ENCODE results near the gene TANK. TPM values are rescaled to one million over a fixed set of nuclear protein-coding genes. Genes with fewer than 3 reads are reported as not detected.

The TANK gene
- total and polyA plus RNA-seq, 2 donors (not counting 3 experiments of a cell fraction or from before 2014, with no cell fraction given) = 33.3 to 83.2 TPM

DNA sequence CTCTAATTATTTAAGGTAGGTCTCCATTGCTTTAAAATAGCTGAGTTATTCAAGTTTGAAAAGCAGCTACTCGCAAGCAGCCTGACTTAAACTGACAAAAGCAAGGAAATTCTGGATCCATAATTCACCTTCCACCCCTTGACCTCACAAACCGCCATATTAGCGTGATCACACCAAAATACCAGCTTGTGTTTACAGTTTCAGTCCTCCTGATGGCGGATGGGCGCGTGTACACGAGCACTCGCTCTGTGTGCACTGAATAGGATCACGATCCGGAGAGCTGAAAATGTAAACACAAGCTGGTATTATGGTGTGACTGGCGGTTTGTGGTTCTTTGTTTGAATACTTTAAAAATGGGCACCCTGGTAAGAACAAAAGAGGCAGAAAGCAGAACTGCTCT lies 105.6 kb downstream of the TANK start:
- H4K20me1 ChIP-seq (replicated peaks; ENCODE audit: control insufficient read depth, extremely low read depth, insufficient read depth, low read length) = no peaks in the 10 kb centered on the region
- TF ChIP-seq POLR2A (IDR thresholded peaks at IDR 0.05; ENCODE audit: low read depth, low read length) (no peak), FOS (IDR thresholded peaks at IDR 0.05; ENCODE audit: borderline replicate concordance, insufficient read depth, low read length) (no peak), JUN (IDR thresholded peaks at IDR 0.05; ENCODE audit: borderline replicate concordance, insufficient read depth, insufficient read length, low read depth) (no peak), EZH2 (IDR thresholded peaks at IDR 0.05; ENCODE audit: borderline replicate concordance, low read depth, low read length, severe bottlenecking) (no peak), MYC (IDR thresholded peaks at IDR 0.05; ENCODE audit: low read depth, low read length) (no peak), POLR2AphosphoS5 (IDR thresholded peaks at IDR 0.05; ENCODE audit: insufficient read depth, low read depth, low read length) (no peak)
- TF ChIP-seq, protein P1, sequence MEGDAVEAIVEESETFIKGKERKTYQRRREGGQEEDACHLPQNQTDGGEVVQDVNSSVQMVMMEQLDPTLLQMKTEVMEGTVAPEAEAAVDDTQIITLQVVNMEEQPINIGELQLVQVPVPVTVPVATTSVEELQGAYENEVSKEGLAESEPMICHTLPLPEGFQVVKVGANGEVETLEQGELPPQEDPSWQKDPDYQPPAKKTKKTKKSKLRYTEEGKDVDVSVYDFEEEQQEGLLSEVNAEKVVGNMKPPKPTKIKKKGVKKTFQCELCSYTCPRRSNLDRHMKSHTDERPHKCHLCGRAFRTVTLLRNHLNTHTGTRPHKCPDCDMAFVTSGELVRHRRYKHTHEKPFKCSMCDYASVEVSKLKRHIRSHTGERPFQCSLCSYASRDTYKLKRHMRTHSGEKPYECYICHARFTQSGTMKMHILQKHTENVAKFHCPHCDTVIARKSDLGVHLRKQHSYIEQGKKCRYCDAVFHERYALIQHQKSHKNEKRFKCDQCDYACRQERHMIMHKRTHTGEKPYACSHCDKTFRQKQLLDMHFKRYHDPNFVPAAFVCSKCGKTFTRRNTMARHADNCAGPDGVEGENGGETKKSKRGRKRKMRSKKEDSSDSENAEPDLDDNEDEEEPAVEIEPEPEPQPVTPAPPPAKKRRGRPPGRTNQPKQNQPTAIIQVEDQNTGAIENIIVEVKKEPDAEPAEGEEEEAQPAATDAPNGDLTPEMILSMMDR (IDR thresholded peaks at IDR 0.05; ENCODE audit: extremely low read depth in 1 of 2, insufficient read depth in 1 of 2, low read depth in 1 of 2, low read length in 2 of 2) = no peak
- TF ChIP-seq, protein P2, sequence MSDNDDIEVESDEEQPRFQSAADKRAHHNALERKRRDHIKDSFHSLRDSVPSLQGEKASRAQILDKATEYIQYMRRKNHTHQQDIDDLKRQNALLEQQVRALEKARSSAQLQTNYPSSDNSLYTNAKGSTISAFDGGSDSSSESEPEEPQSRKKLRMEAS (IDR thresholded peaks at IDR 0.05; ENCODE audit: insufficient read depth, insufficient read length) = no peak
- no peak overlapping the region for H3K9ac ChIP-seq (replicated peaks; ENCODE audit: extremely low read depth, insufficient read depth, low read length)
- ChIA-PET CTCF (interaction anchor here (0.8 to 2.8 kb wide), 5 partner anchors 8 to 202 kb away, joined by 3 to 17 read pairs (median 5); no protein-coding TSS in a partner anchor), POLR2A (no interaction called here)
- H3K27me3 ChIP-seq (ENCODE audit: control insufficient read depth in 2 of 2, insufficient read depth in 2 of 2, low read length in 2 of 2) = no peaks in the 10 kb centered on the region
- H3K27ac ChIP-seq (ENCODE audit: insufficient read depth, low read depth, low read length) = no peak overlapping the region
- intact Hi-C loops (cut with micrococcal nuclease) = no loop called here
- FAIRE-seq (no peak), DNase-seq (ENCODE audit: low read depth, low spot score) (no peak)
- no peaks in the 10 kb centered on the region for H3K36me3 ChIP-seq (ENCODE audit: control insufficient read depth in 2 of 2, extremely low read depth in 1 of 2, insufficient read depth in 2 of 2, low read length in 2 of 2)
- H3K79me2 ChIP-seq (ENCODE audit: control insufficient read depth, insufficient read depth, low read length) = no peaks in the 10 kb centered on the region
- no peaks in the 10 kb centered on the region for H3K9me3 ChIP-seq (replicated peaks; ENCODE audit: control insufficient read depth, insufficient read depth, low read length)
- no TSS peak for BruUV-seq (replicated peaks)
- dilution Hi-C loops (cut with MboI; ENCODE audit: extremely low pct_ligation_motif_present, low sequenced_read_pairs) = no loop called here
- no peak overlapping the region for H3K4me2 ChIP-seq (ENCODE audit: insufficient read depth, low read length)
- no peaks in the 10 kb centered on the region for H3K9me1 ChIP-seq (replicated peaks; ENCODE audit: control insufficient read depth, extremely low read depth, insufficient read depth, low read length)
- H3K4me3 ChIP-seq (replicated peaks in 1 of 3; ENCODE audit: insufficient read depth in 1 of 3, low read depth in 1 of 3, low read length in 3 of 3) = no peak overlapping the region
- H3K4me1 ChIP-seq (ENCODE audit: control insufficient read depth, extremely low read depth, insufficient read depth, low read length) = no peaks in the 10 kb centered on the region
- H2AFZ ChIP-seq (ENCODE audit: low read depth, low read length) = no peak overlapping the region
